ENCODE measurements around the gene POMZP3. TPM values are rescaled to one million over a fixed set of nuclear protein-coding genes. Genes with fewer than 3 reads are reported as not detected.
"Not testable (repeated sequence)": the region's sequence is repeated elsewhere in the genome, so short reads cannot be mapped to it uniquely, and the experiment has no call there.

POMZP3 gene
- polyA plus RNA-seq, 3 donors: 1.1 to 3.9 (median 2.2) TPM

DNA sequence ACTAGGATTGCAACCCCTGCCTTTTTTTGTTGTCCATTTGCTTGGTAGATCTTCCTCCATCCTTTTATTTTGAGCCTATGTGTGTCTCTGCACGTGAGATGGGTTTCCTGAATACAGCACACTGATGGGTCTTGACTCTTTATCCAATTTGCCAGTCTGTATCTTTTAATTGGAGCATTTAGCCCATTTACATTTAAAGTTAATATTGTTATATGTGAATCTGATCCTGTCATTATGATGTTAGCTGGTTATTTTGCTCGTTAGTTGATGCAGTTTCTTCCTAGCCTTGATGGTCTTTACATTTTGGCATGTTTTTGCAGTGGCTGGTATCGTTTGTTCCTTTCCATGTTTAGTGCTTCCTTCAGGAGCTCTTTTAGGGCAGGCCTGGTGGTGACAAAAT lies 62.1 kb downstream of the POMZP3 start:
- H4K20me1 ChIP-seq (ENCODE audit: insufficient read depth, low read length); intact Hi-C loops (cut with micrococcal nuclease); H2AFZ ChIP-seq (ENCODE audit: insufficient read depth, low read depth, low read length, poor library complexity, severe bottlenecking); H3K27me3 Mint-ChIP-seq (ENCODE audit: low read depth in 3 of 3); H3K36me3 ChIP-seq (replicated peaks in 1 of 2; ENCODE audit: control insufficient read depth in 1 of 2, insufficient read depth in 2 of 2, low read length in 2 of 2); H3K4me3 ChIP-seq (replicated peaks in 1 of 3; ENCODE audit: low read depth in 2 of 3, low read length in 3 of 3); H3K4me1 Mint-ChIP-seq; H3K27me3 ChIP-seq (ENCODE audit: control insufficient read depth in 2 of 2, insufficient read depth in 2 of 2, low read length in 2 of 2); H3K4me2 ChIP-seq (replicated peaks; ENCODE audit: extremely low read depth, low read length, poor library complexity, severe bottlenecking); H3K27ac ChIP-seq (ENCODE audit: low read depth in 1 of 2, low read length in 2 of 2); H3K4me1 ChIP-seq (ENCODE audit: control insufficient read depth in 1 of 2, insufficient read depth in 2 of 2, low read length in 2 of 2); H3K9ac ChIP-seq (ENCODE audit: insufficient read depth, low read length, poor library complexity, severe bottlenecking); H3K79me2 ChIP-seq (ENCODE audit: insufficient read depth, low read length); H3K27ac Mint-ChIP-seq; H3K4me3 Mint-ChIP-seq; H3K9me3 ChIP-seq (replicated peaks in 1 of 2; ENCODE audit: control insufficient read depth in 1 of 2, insufficient read depth in 1 of 2, low read length in 2 of 2); DNase-seq: not testable (repeated sequence)
- WGBS (ENCODE audit: insufficient coverage): no CpG with 5 or more reads among the region's 3 CpGs
- Mint-ChIP-seq H3K9me3 (peaks cover 0 to 11% (median 9%) of the 10 kb centered on the region in 7 donors), H3K36me3 (peaks cover 11 to 21% of the 10 kb centered on the region in 2 donors)

DNA sequence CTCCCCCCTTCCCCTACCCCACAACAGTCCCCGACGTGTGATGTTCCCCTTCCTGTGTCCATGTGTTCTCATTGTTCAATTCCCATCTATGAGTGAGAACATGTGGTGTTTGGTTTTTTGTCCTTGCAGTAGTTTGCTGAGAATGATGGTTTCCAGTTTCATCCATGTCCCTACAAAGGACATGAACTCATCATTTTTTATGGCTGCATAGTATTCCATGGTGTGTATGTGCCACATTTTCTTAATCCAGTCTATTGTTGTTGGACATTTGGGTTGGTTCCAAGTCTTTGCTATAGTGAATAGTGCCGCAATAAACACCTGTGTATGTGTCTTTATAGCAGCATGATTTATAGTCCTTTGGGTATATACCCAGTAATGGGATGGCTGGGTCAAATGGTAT lies 65.7 kb downstream of the POMZP3 start:
- H3K36me3 ChIP-seq (replicated peaks in 1 of 2; ENCODE audit: control insufficient read depth in 1 of 2, insufficient read depth in 2 of 2, low read length in 2 of 2); H3K27me3 Mint-ChIP-seq (ENCODE audit: low read depth in 3 of 3); H3K4me2 ChIP-seq (replicated peaks; ENCODE audit: extremely low read depth, low read length, poor library complexity, severe bottlenecking); H3K27ac ChIP-seq (ENCODE audit: low read depth in 1 of 2, low read length in 2 of 2); H3K4me3 Mint-ChIP-seq; H2AFZ ChIP-seq (ENCODE audit: insufficient read depth, low read depth, low read length, poor library complexity, severe bottlenecking); H3K27me3 ChIP-seq (ENCODE audit: control insufficient read depth in 2 of 2, insufficient read depth in 2 of 2, low read length in 2 of 2); DNase-seq; H4K20me1 ChIP-seq (ENCODE audit: insufficient read depth, low read length); H3K4me1 Mint-ChIP-seq; H3K4me1 ChIP-seq (ENCODE audit: control insufficient read depth in 1 of 2, insufficient read depth in 2 of 2, low read length in 2 of 2); H3K9ac ChIP-seq (ENCODE audit: insufficient read depth, low read length, poor library complexity, severe bottlenecking); H3K9me3 ChIP-seq (replicated peaks in 1 of 2; ENCODE audit: control insufficient read depth in 1 of 2, insufficient read depth in 1 of 2, low read length in 2 of 2); H3K27ac Mint-ChIP-seq; H3K4me3 ChIP-seq (replicated peaks in 1 of 3; ENCODE audit: low read depth in 2 of 3, low read length in 3 of 3); H3K79me2 ChIP-seq (ENCODE audit: insufficient read depth, low read length); intact Hi-C loops (cut with micrococcal nuclease); H3K9me3 Mint-ChIP-seq: not testable (repeated sequence)
- WGBS (ENCODE audit: insufficient coverage): no CpG with 5 or more reads among the region's 3 CpGs
- H3K36me3 Mint-ChIP-seq: peaks cover 18 to 19% of the 10 kb centered on the region in 2 donors

DNA sequence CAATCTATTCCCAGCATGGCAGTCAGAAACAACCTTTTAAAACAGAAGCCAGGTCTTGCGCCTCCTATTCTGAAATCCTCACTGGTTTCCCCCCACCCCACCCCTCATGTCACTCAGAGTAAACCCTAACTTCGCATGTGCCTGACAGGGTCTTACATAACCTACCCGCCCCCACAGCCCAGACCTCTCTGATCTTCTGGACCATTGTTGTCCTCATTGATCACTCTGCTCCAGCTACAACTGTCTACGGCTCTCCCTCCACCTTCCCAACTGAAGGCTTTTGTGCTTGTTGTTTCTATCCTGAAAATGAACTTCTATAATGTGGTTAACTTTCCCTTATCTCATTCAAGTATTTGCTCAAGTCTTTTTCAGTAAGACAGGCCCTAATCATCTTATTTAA lies 66.9 kb downstream of the POMZP3 start:
- H3K27me3 ChIP-seq (ENCODE audit: control insufficient read depth in 2 of 2, insufficient read depth in 2 of 2, low read length in 2 of 2); H3K9me3 Mint-ChIP-seq; H3K4me1 Mint-ChIP-seq; H3K36me3 ChIP-seq (replicated peaks in 1 of 2; ENCODE audit: control insufficient read depth in 1 of 2, insufficient read depth in 2 of 2, low read length in 2 of 2); H3K4me3 ChIP-seq (replicated peaks in 1 of 3; ENCODE audit: low read depth in 2 of 3, low read length in 3 of 3); H3K9me3 ChIP-seq (replicated peaks in 1 of 2; ENCODE audit: control insufficient read depth in 1 of 2, insufficient read depth in 1 of 2, low read length in 2 of 2); intact Hi-C loops (cut with micrococcal nuclease); H3K4me2 ChIP-seq (replicated peaks; ENCODE audit: extremely low read depth, low read length, poor library complexity, severe bottlenecking); H4K20me1 ChIP-seq (ENCODE audit: insufficient read depth, low read length); H3K79me2 ChIP-seq (ENCODE audit: insufficient read depth, low read length); DNase-seq; H3K9ac ChIP-seq (ENCODE audit: insufficient read depth, low read length, poor library complexity, severe bottlenecking); H3K4me3 Mint-ChIP-seq; H3K27ac ChIP-seq (ENCODE audit: low read depth in 1 of 2, low read length in 2 of 2); H3K27me3 Mint-ChIP-seq (ENCODE audit: low read depth in 3 of 3); H2AFZ ChIP-seq (ENCODE audit: insufficient read depth, low read depth, low read length, poor library complexity, severe bottlenecking); H3K4me1 ChIP-seq (ENCODE audit: control insufficient read depth in 1 of 2, insufficient read depth in 2 of 2, low read length in 2 of 2): not testable (repeated sequence)
- Mint-ChIP-seq H3K27ac (peak overlapping the region in 1 of 7 donors; percentile 78), H3K36me3 (peaks cover 13 to 15% of the 10 kb centered on the region in 2 donors)
- WGBS (ENCODE audit: insufficient coverage): no CpG with 5 or more reads among the region's 4 CpGs

Other genes with a start within 250 kb of the POMZP3 start
- under 1 TPM; 0.48 to 0.56 (median 0.56) TPM for gene SSC4D, start 217.6 kb downstream of the POMZP3 start, polyA plus RNA-seq
- 10 to 100 TPM in 2 of 3 donors, 1 to 10 TPM in 1; 4.3 to 12.1 (median 10.4) TPM for gene ZP3, start 202.3 kb downstream of the POMZP3 start, polyA plus RNA-seq
- 10 to 100 TPM; 11.3 to 35.2 (median 20.2) TPM for gene DTX2, start 165.6 kb downstream of the POMZP3 start, polyA plus RNA-seq
- under 1 TPM in 1 of 3 donors, not detected in 2; 0.33 TPM for gene UPK3B, start 116.7 kb downstream of the POMZP3 start, polyA plus RNA-seq
- under 1 TPM in 1 of 3 donors, not detected in 2; 0.23 TPM for gene SPDYE16, start 84.0 kb downstream of the POMZP3 start, polyA plus RNA-seq